HepG2 (cell line): ENCODE measurements around the gene IPO13. TPM values are rescaled to one million over a fixed set of nuclear protein-coding genes. Genes with fewer than 3 reads are reported as not detected.

ENCODE experiments used
- ATAD3A ChIP-seq: sonication (generic); formaldehyde crosslinking; IDR thresholded peaks from 2 replicates; pipeline ENCODE4 v1.4.0; 2020; ENCODE audit warnings: missing genetic modification reagents
- DMAP1 ChIP-seq: IDR thresholded peaks from 2 replicates; pipeline ENCODE4 v1.6.1; 2016
- GFI1 ChIP-seq: sonication (generic); formaldehyde crosslinking; IDR thresholded peaks from 2 replicates; pipeline ENCODE4 v1.5.0; 2020; ENCODE audit warnings: missing genetic modification reagents, mild to moderate bottlenecking, borderline replicate concordance
- GTF2F1 ChIP-seq: fragments of 150-350 bp; IDR thresholded peaks from 2 replicates; pipeline ENCODE4 v1.6.1; 2014; ENCODE audit warnings: low read length
- NONO ChIP-seq, 2 experiments: fragments of 450-650 bp in 1 of 2; sonication (generic) in 1 of 2; formaldehyde crosslinking in 1 of 2; IDR thresholded peaks in 1 of 2; conservative IDR thresholded peaks in 1 of 2; 2 replicates each; pipeline versions ENCODE4 v1.6.1 to v1.8.0; 2017 to 2022; ENCODE audit warnings: mild to moderate bottlenecking in 1 of 2, missing genetic modification reagents in 1 of 2, moderate library complexity in 1 of 2
- PHF20 ChIP-seq: sonication (generic); formaldehyde crosslinking; IDR thresholded peaks from 2 replicates; pipeline ENCODE4 v1.5.0; 2020; ENCODE audit warnings: mild to moderate bottlenecking, missing genetic modification reagents
- POGZ ChIP-seq: sonication (generic); formaldehyde crosslinking; IDR thresholded peaks from 2 replicates; pipeline ENCODE4 v1.4.0; 2020; ENCODE audit warnings: mild to moderate bottlenecking, missing genetic modification reagents
- RARG ChIP-seq: sonication (generic); formaldehyde crosslinking; IDR thresholded peaks from 2 replicates; pipeline ENCODE4 v1.4.0; 2020; ENCODE audit warnings: low read depth, mild to moderate bottlenecking, missing genetic modification reagents
- SP2 ChIP-seq: sonication (generic); formaldehyde crosslinking; IDR thresholded peaks from 2 replicates; pipeline ENCODE4 v1.5.1; 2020; ENCODE audit warnings: mild to moderate bottlenecking, missing genetic modification reagents
- YY1 ChIP-seq: IDR thresholded peaks from 2 replicates; pipeline ENCODE4 v1.6.1; 2011; ENCODE audit warnings: low read length, low read depth, moderate library complexity, mild to moderate bottlenecking; ENCODE audit not compliant: insufficient read depth, insufficient replicate concordance
- ZEB1 ChIP-seq: IDR thresholded peaks from 2 replicates; pipeline ENCODE4 v1.6.1; 2012; ENCODE audit warnings: mild to moderate bottlenecking, low read depth, inconsistent platforms; ENCODE audit not compliant: insufficient replicate concordance
- ZFAT ChIP-seq: sonication (generic); formaldehyde crosslinking; conservative IDR thresholded peaks from 2 replicates; pipeline ENCODE4 v1.8.1; 2023; ENCODE audit warnings: missing genetic modification reagents, inconsistent platforms
- ZNF552 ChIP-seq: sonication (generic); formaldehyde crosslinking; IDR thresholded peaks from 2 replicates; pipeline ENCODE4 v1.9.0; 2022; ENCODE audit warnings: missing genetic modification reagents, mild to moderate bottlenecking, borderline replicate concordance
- polyA plus RNA-seq, 8 experiments: library from polyadenylated mRNA; depleted of rRNA in 3 of 8; stranded (reverse) in 7 of 8; unstranded in 1 of 8; fragments of >200 nt; fragmentation: Illumina TruSeq in 4 of 8; extraction: Trizol in 4 of 8; gene quantifications; 2 replicates each; pipeline versions ENCODE4 v1.2.1 to v1.2.3, GENCODE V29; 2011 to 2016; ENCODE audit warnings: low read depth in 4 of 8, missing spikeins in 1 of 8, mixed read lengths in 1 of 8; ENCODE audit not compliant: insufficient read depth in 1 of 8
- total RNA-seq, 5 experiments: library from RNA; depleted of rRNA; stranded (reverse); fragments of >200 nt; fragmentation: Illumina TruSeq; extraction: Trizol; gene quantifications; 2 replicates each; pipeline ENCODE4 v1.2.3, GENCODE V29; 2016; ENCODE audit warnings: low read depth in 1 of 5
- TF ChIP-seq, protein P1 (sequence below): sonication (generic); formaldehyde crosslinking; IDR thresholded peaks from 2 replicates; pipeline ENCODE4 v1.5.1; 2020; ENCODE audit warnings: missing genetic modification reagents, mild to moderate bottlenecking, borderline replicate concordance
- TF ChIP-seq, protein P2 (sequence below): sonication (generic); formaldehyde crosslinking; IDR thresholded peaks from 2 replicates; pipeline ENCODE4 v1.5.1; 2020; ENCODE audit warnings: mild to moderate bottlenecking, missing genetic modification reagents, borderline replicate concordance
- TF ChIP-seq, protein P3 (sequence below): IDR thresholded peaks from 2 replicates; pipeline ENCODE4 v1.6.1; 2016; ENCODE audit warnings: low read depth
- TF ChIP-seq, protein P4 (sequence below): IDR thresholded peaks from 2 replicates; pipeline ENCODE4 v1.6.1; 2012; ENCODE audit warnings: inconsistent platforms
- TF ChIP-seq, protein P5 (sequence below): sonication (generic); formaldehyde crosslinking; IDR thresholded peaks from 2 replicates; pipeline ENCODE4 v1.4.0; 2020; ENCODE audit warnings: missing genetic modification reagents

The IPO13 gene
- total and polyA plus RNA-seq, 2 of the 13 experiments (the other 11 are each of a cell fraction or from before 2014, with no cell fraction given): 12.9 to 15.6 TPM

DNA sequence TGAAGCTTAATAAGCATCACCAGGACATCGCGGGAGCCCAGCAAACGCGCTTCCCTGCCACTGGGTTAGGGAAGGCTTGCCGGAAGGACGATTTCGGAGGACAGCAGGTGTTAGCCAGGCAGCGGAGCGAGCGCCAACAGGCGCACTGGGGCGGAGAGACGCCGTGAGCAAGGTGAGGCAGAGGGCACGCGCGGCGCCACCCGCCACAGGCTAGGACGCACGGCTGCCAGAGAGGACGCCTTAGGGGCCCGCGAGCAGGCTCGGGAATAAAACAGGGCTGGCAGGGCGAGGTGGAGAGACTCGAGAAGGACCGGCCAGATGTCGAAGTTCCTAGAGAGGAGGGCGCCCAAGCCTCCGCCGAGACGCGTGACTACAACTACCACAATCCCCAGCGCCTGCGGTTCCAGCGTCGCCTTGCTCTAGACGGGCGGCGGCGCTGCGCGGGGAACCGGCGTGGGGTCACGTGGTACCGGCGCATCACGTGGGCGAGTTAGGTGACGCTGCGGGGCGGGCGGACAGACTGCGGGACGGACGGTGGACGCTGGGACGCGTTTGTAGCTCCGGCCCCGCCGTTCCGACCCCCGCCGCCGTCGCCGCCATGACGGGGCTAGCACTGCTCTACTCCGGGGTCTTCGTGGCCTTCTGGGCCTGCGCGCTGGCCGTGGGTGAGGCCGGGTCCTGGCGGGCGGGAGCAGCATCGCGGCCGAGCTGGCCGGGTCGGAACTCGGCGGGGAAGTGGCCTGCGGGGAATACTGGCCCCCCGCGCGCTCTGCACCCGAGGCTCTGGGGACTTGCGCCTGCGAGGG, 27.9 kb downstream of the IPO13 start, which contains the start of gene ATP6V0B (continued):
- TF ChIP-seq ATAD3A (no peak), YY1 (peak; percentile 83), SP2 (CRISPR knock-in tag) (peak; percentile 35; the same call in 1 of the 2 replicates), DMAP1 (CRISPR knock-in tag) (peak; percentile 70; the same call in 1 of the 2 replicates), GTF2F1 (peak; percentile 82; the same call in 1 of the 2 replicates), ZEB1 (peak; percentile 20), POGZ (peak; percentile 68), GFI1 (CRISPR knock-in tag) (no peak; the same call in 1 of the 2 replicates), ZNF552 (CRISPR knock-in tag) (no peak), ZFAT (CRISPR knock-in tag) (no peak), PHF20 (CRISPR knock-in tag) (peak; percentile 77), NONO (IDR thresholded peaks at IDR 0.05) (no peak), NONO (CRISPR knock-in tag; conservative IDR thresholded peaks at IDR 0.05) (peak; percentile 85), RARG (CRISPR knock-in tag) (no peak)
- TF ChIP-seq, protein P1, sequence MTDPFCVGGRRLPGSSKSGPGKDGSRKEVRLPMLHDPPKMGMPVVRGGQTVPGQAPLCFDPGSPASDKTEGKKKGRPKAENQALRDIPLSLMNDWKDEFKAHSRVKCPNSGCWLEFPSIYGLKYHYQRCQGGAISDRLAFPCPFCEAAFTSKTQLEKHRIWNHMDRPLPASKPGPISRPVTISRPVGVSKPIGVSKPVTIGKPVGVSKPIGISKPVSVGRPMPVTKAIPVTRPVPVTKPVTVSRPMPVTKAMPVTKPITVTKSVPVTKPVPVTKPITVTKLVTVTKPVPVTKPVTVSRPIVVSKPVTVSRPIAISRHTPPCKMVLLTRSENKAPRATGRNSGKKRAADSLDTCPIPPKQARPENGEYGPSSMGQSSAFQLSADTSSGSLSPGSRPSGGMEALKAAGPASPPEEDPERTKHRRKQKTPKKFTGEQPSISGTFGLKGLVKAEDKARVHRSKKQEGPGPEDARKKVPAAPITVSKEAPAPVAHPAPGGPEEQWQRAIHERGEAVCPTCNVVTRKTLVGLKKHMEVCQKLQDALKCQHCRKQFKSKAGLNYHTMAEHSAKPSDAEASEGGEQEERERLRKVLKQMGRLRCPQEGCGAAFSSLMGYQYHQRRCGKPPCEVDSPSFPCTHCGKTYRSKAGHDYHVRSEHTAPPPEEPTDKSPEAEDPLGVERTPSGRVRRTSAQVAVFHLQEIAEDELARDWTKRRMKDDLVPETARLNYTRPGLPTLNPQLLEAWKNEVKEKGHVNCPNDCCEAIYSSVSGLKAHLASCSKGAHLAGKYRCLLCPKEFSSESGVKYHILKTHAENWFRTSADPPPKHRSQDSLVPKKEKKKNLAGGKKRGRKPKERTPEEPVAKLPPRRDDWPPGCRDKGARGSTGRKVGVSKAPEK (CRISPR knock-in tag): no peak
- TF ChIP-seq, protein P2, sequence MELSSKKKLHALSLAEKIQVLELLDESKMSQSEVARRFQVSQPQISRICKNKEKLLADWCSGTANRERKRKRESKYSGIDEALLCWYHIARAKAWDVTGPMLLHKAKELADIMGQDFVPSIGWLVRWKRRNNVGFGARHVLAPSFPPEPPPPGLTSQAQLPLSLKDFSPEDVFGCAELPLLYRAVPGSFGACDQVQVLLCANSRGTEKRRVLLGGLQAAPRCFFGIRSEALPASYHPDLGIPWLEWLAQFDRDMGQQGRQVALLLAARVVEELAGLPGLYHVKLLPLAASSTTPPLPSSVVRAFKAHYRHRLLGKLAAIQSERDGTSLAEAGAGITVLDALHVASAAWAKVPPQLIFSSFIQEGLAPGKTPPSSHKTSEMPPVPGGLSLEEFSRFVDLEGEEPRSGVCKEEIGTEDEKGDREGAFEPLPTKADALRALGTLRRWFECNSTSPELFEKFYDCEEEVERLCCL (CRISPR knock-in tag): peak; percentile 57; the same call in 1 of the 2 replicates
- TF ChIP-seq, protein P3, sequence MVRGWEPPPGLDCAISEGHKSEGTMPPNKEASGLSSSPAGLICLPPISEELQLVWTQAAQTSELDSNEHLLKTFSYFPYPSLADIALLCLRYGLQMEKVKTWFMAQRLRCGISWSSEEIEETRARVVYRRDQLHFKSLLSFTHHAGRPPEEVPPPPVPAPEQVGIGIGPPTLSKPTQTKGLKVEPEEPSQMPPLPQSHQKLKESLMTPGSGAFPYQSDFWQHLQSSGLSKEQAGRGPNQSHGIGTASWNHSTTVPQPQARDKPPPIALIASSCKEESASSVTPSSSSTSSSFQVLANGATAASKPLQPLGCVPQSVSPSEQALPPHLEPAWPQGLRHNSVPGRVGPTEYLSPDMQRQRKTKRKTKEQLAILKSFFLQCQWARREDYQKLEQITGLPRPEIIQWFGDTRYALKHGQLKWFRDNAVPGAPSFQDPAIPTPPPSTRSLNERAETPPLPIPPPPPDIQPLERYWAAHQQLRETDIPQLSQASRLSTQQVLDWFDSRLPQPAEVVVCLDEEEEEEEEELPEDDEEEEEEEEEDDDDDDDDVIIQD (CRISPR knock-in tag): no peak
- TF ChIP-seq, protein P4, sequence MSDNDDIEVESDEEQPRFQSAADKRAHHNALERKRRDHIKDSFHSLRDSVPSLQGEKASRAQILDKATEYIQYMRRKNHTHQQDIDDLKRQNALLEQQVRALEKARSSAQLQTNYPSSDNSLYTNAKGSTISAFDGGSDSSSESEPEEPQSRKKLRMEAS: peak; percentile 92
- TF ChIP-seq, protein P5, sequence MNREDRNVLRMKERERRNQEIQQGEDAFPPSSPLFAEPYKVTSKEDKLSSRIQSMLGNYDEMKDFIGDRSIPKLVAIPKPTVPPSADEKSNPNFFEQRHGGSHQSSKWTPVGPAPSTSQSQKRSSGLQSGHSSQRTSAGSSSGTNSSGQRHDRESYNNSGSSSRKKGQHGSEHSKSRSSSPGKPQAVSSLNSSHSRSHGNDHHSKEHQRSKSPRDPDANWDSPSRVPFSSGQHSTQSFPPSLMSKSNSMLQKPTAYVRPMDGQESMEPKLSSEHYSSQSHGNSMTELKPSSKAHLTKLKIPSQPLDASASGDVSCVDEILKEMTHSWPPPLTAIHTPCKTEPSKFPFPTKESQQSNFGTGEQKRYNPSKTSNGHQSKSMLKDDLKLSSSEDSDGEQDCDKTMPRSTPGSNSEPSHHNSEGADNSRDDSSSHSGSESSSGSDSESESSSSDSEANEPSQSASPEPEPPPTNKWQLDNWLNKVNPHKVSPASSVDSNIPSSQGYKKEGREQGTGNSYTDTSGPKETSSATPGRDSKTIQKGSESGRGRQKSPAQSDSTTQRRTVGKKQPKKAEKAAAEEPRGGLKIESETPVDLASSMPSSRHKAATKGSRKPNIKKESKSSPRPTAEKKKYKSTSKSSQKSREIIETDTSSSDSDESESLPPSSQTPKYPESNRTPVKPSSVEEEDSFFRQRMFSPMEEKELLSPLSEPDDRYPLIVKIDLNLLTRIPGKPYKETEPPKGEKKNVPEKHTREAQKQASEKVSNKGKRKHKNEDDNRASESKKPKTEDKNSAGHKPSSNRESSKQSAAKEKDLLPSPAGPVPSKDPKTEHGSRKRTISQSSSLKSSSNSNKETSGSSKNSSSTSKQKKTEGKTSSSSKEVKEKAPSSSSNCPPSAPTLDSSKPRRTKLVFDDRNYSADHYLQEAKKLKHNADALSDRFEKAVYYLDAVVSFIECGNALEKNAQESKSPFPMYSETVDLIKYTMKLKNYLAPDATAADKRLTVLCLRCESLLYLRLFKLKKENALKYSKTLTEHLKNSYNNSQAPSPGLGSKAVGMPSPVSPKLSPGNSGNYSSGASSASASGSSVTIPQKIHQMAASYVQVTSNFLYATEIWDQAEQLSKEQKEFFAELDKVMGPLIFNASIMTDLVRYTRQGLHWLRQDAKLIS (CRISPR knock-in tag): no peak
